BLaER1 (cell line): ENCODE data around the gene ALG12.
A peak's percentile ranks its signal among the peaks of the same experiment; 100 is the strongest.

Experiments
- H3K27ac ChIP-seq: shearing (Covaris generic); formaldehyde crosslinking; 2 replicates; pipeline ENCODE4 v1.8.1; 2022
- H3K27me3 ChIP-seq: shearing (Covaris generic); formaldehyde crosslinking; 2 replicates; pipeline ENCODE4 v1.8.1; 2022
- H3K36me3 ChIP-seq: shearing (Covaris generic); formaldehyde crosslinking; 2 replicates; pipeline ENCODE4 v1.8.1; 2022
- H3K4me1 ChIP-seq: shearing (Covaris generic); formaldehyde crosslinking; 2 replicates; pipeline ENCODE4 v1.8.1; 2022
- H3K4me2 ChIP-seq: shearing (Covaris generic); formaldehyde crosslinking; 2 replicates; pipeline ENCODE4 v1.8.1; 2022
- H3K4me3 ChIP-seq: shearing (Covaris generic); formaldehyde crosslinking; 2 replicates; pipeline ENCODE4 v1.8.1; 2022
- H3K9ac ChIP-seq: shearing (Covaris generic); formaldehyde crosslinking; 2 replicates; pipeline ENCODE4 v1.8.1; 2022
- H3K9me3 ChIP-seq: shearing (Covaris generic); formaldehyde crosslinking; 2 replicates; pipeline ENCODE4 v1.8.1; 2022
- H4K20me1 ChIP-seq: shearing (Covaris generic); formaldehyde crosslinking; 2 replicates; pipeline ENCODE4 v1.8.1; 2022
- Cebpa-rat ChIP-seq: shearing (Covaris generic); IDR thresholded peaks from 2 replicates; pipeline ENCODE4 v1.8.1; 2022

ALG12 gene

DNA sequence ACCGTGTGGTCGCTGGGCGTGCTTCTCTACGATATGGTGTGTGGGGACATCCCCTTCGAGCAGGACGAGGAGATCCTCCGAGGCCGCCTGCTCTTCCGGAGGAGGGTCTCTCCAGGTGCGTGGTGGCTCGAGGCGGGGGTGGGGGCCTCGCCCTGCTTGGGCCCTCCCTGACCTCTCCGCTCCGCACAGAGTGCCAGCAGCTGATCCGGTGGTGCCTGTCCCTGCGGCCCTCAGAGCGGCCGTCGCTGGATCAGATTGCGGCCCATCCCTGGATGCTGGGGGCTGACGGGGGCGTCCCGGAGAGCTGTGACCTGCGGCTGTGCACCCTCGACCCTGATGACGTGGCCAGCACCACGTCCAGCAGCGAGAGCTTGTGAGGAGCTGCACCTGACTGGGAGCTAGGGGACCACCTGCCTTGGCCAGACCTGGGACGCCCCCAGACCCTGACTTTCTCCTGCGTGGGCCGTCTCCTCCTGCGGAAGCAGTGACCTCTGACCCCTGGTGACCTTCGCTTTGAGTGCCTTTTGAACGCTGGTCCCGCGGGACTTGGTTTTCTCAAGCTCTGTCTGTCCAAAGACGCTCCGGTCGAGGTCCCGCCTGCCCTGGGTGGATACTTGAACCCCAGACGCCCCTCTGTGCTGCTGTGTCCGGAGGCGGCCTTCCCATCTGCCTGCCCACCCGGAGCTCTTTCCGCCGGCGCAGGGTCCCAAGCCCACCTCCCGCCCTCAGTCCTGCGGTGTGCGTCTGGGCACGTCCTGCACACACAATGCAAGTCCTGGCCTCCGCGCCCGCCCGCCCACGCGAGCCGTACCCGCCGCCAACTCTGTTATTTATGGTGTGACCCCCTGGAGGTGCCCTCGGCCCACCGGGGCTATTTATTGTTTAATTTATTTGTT lies 44.8 kb upstream of the ALG12 start:
- no peak for TF ChIP-seq Cebpa-rat
- Histone ChIP-seq H3K9me3 (no peaks in the 10 kb centered on the region), H3K4me1 (peaks cover 77% of the 10 kb centered on the region), H3K4me2 (peak overlapping the region; percentile 100), H4K20me1 (peaks cover 74% of the 10 kb centered on the region), H3K27me3 (no peaks in the 10 kb centered on the region), H3K9ac (peak overlapping the region; percentile 63), H3K27ac (no peak overlapping the region), H3K4me3 (peak overlapping the region; percentile 93), H3K36me3 (peaks cover 34% of the 10 kb centered on the region)

DNA sequence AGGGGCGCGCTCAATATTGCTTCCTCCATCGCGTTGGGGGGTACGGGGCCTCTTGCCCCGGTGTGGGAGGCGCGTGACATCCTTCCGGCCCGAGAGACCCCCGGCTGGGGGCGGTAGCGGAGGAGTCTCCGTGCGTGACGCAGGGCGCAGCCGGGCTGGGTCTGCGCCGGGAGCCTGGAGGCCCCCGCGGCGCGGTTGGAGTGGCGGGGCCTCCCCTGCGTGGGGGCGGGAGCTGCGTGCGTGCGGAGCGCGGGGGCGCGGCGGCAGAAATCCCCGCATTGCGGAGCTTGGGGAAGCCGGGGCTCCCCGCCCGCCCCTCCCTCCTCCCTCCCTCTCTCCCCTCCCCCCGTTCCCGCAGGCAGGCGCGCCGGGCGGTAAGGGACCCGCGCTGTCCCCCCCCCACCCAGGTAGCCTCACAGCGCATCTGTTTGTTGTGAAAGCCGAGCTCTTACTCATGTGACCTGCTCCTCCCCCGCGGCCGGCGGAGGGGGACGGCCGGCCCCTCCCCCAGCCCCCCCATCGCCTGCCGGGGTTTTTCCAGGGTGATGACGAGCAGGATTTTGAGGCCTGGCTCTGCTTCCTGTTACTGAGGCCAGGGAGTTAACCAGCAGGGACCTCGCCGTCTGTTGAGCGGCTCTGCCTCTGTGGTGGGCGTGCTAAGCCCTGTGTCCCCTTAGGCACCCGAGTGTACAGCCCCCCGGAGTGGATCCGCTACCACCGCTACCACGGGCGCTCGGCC lies 43.9 kb upstream of the ALG12 start:
- H3K27ac ChIP-seq: peak overlapping the region; percentile 96
- no peaks in the 10 kb centered on the region for H3K27me3 ChIP-seq
- H3K9ac ChIP-seq: peak overlapping the region; percentile 86
- no peak for TF ChIP-seq Cebpa-rat
- H3K9me3 ChIP-seq: no peaks in the 10 kb centered on the region
- peaks cover 34% of the 10 kb centered on the region for H3K36me3 ChIP-seq
- peak overlapping the region; percentile 93 for H3K4me3 ChIP-seq
- peaks cover 66% of the 10 kb centered on the region for H4K20me1 ChIP-seq
- H3K4me1 ChIP-seq: peaks cover 69% of the 10 kb centered on the region
- H3K4me2 ChIP-seq: peak overlapping the region; percentile 100

DNA sequence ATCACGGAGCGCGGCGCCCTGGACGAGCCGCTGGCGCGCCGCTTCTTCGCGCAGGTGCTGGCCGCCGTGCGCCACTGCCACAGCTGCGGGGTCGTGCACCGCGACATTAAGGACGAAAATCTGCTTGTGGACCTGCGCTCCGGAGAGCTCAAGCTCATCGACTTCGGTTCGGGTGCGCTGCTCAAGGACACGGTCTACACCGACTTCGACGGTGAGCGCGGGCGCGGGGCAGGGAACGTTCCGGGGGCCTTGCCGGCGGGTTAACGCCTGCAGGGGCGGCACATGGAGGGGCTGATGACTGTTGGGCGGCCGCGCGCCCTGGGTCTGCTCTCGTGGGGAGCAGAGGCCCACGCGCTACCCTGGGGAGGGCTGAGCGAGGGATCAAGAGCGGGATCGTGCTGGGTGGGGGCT lies 43.4 kb upstream of the ALG12 start:
- H3K27ac ChIP-seq: peak overlapping the region; percentile 96
- H3K4me1 ChIP-seq: peaks cover 66% of the 10 kb centered on the region
- peak overlapping the region; percentile 93 for H3K4me3 ChIP-seq
- peak overlapping the region; percentile 100 for H3K4me2 ChIP-seq
- H3K9me3 ChIP-seq: no peaks in the 10 kb centered on the region
- H3K9ac ChIP-seq: peak overlapping the region; percentile 86
- peaks cover 60% of the 10 kb centered on the region for H4K20me1 ChIP-seq
- peaks cover 34% of the 10 kb centered on the region for H3K36me3 ChIP-seq
- H3K27me3 ChIP-seq: no peaks in the 10 kb centered on the region
- no peak for TF ChIP-seq Cebpa-rat

DNA sequence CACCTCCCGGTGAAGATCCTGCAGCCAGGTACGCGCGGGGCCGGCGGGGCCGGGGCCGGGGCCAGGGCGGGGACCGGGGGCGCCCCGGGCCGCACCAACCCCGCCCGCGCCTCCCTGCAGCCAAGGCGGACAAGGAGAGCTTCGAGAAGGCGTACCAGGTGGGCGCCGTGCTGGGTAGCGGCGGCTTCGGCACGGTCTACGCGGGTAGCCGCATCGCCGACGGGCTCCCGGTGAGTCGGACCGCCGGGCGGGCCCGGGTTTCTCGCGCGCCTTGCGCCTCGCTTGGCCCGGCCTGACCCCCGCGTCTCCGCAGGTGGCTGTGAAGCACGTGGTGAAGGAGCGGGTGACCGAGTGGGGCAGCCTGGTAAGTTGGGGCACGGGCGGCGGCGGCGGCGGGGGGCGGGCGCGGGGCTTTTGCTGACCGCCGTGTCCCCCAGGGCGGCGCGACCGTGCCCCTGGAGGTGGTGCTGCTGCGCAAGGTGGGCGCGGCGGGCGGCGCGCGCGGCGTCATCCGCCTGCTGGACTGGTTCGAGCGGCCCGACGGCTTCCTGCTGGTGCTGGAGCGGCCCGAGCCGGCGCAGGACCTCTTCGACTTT lies 42.9 kb upstream of the ALG12 start:
- no peaks in the 10 kb centered on the region for H3K27me3 ChIP-seq
- H3K27ac ChIP-seq: peak overlapping the region; percentile 96
- no peaks in the 10 kb centered on the region for H3K9me3 ChIP-seq
- peaks cover 66% of the 10 kb centered on the region for H3K4me1 ChIP-seq
- peak overlapping the region; percentile 100 for H3K4me2 ChIP-seq
- peak overlapping the region; percentile 86 for H3K9ac ChIP-seq
- H4K20me1 ChIP-seq: peaks cover 55% of the 10 kb centered on the region
- H3K36me3 ChIP-seq: peaks cover 34% of the 10 kb centered on the region
- TF ChIP-seq Cebpa-rat: no peak
- H3K4me3 ChIP-seq: peak overlapping the region; percentile 93

DNA sequence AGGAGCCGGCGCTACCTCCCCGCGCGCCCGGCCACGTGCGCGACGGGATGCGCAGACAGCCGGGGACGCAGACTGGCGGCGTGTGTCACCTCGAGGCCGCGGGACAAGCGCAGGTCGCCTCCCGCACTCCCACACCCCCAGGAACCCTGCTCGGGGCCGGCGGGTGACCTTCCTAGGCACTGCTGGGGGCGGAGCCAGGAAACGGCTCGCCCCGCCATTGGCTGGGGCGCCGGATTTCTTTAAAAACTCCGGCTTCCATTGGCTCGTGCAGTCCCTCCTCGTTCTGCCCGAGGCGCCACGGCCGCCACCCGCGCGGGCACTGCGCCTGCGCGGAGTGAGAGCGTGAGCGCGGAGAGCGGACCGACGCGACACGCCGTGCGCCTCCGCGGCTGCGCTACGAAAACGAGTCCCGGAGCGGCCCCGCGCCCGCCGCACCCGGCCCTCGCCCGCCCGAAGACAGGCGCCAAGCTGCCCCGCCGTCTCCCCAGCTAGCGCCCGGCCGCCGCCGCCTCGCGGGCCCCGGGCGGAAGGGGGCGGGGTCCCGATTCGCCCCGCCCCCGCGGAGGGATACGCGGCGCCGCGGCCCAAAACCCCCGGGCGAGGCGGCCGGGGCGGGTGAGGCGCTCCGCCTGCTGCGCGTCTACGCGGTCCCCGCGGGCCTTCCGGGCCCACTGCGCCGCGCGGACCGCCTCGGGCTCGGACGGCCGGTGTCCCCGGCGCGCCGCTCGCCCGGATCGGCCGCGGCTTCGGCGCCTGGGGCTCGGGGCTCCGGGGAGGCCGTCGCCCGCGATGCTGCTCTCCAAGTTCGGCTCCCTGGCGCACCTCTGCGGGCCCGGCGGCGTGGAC lies 42.1 kb upstream of the ALG12 start, which contains the start of gene PIM3:
TSS of gene PIM3 (plus strand) at position 614 of the 846 bp plus-strand sequence. CDS start at position 790, 176 bp downstream.
- peaks cover 31% of the 10 kb centered on the region for H3K36me3 ChIP-seq
- H3K4me3 ChIP-seq: peak within 1 kb of the TSS; percentile 93
- H3K9me3 ChIP-seq: no peaks in the 10 kb centered on the region
- H3K9ac ChIP-seq: peak within 1 kb of the TSS; percentile 86
- no peak for TF ChIP-seq Cebpa-rat
- peak within 1 kb of the TSS; percentile 100 for H3K4me2 ChIP-seq
- H3K4me1 ChIP-seq: peaks cover 66% of the 10 kb centered on the region
- peak within 1 kb of the TSS; percentile 96 for H3K27ac ChIP-seq
- no peaks in the 10 kb centered on the region for H3K27me3 ChIP-seq
- H4K20me1 ChIP-seq: peaks cover 48% of the 10 kb centered on the region

DNA sequence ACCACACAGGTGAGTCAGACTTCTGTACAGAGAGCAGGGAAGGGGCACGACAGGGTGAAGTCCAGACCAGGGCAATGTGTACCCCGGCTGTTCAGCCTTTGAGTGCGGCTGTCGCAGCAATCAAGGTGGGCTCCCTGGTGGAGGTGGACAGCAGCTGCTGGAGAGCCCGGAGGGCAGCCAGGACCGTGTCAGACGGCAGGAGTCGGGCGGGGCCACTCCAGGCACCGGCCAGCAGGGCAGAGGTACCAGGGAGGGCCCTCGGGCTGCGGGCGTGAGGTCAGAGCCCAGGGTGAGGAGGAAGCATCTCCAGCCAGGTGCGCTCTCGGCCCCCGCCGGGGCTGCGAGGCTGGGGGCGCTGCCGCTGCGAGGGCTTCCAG lies 41.5 kb upstream of the ALG12 start:
- H3K9me3 ChIP-seq: no peaks in the 10 kb centered on the region
- peak overlapping the region; percentile 96 for H3K27ac ChIP-seq
- H3K9ac ChIP-seq: peak overlapping the region; percentile 86
- no peaks in the 10 kb centered on the region for H3K27me3 ChIP-seq
- peaks cover 28% of the 10 kb centered on the region for H3K36me3 ChIP-seq
- no peak for TF ChIP-seq Cebpa-rat
- H3K4me1 ChIP-seq: peaks cover 66% of the 10 kb centered on the region
- peaks cover 41% of the 10 kb centered on the region for H4K20me1 ChIP-seq
- H3K4me3 ChIP-seq: peak overlapping the region; percentile 93
- peak overlapping the region; percentile 100 for H3K4me2 ChIP-seq

DNA sequence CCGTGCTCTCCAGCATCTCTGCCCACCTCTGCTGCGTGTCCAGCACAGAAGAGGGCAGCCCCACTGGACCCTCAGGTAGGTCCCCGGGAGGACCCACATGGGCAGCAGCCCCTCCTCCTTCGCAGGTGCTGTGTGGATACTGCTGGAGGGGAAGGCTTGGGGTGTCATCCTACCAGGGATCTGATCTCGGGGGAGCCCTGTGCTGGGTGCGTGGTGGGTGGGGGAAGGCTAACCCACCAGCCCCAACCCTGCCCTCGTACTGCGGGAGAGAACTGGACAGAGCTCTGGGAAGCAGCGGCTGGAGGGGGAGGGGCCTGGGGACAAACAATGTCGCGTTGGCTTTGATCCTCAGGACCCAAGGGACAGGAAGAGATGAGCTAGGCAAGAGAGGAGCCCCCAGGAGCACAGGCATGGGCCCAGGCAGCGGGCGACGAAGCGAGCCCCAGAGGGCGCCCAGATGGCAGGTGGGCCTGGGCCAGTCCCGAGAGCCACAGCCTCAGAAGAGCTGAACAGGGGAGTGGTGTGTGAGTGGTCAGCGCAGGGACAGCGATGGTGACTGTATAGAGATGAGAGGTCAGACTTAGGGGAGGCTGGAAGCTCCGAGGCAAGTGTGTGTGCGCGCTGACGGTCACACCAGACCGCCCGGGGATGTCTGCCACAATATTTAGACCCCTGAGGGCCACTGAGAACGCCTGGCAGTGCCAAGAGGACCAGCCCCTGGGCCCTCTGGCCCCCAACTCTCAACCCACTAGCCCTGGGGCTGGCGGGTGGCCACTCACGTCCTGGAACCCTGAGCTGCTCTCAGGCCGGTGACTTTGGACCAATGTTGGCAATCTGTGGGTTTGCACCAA lies 40.9 kb upstream of the ALG12 start:
- no peaks in the 10 kb centered on the region for H3K27me3 ChIP-seq
- H3K9ac ChIP-seq: peak overlapping the region; percentile 86
- H4K20me1 ChIP-seq: peaks cover 35% of the 10 kb centered on the region
- TF ChIP-seq Cebpa-rat: no peak
- peak overlapping the region; percentile 96 for H3K27ac ChIP-seq
- H3K4me2 ChIP-seq: peak overlapping the region; percentile 100
- H3K36me3 ChIP-seq: peaks cover 25% of the 10 kb centered on the region
- H3K4me1 ChIP-seq: peaks cover 66% of the 10 kb centered on the region
- peak overlapping the region; percentile 93 for H3K4me3 ChIP-seq
- H3K9me3 ChIP-seq: no peaks in the 10 kb centered on the region

DNA sequence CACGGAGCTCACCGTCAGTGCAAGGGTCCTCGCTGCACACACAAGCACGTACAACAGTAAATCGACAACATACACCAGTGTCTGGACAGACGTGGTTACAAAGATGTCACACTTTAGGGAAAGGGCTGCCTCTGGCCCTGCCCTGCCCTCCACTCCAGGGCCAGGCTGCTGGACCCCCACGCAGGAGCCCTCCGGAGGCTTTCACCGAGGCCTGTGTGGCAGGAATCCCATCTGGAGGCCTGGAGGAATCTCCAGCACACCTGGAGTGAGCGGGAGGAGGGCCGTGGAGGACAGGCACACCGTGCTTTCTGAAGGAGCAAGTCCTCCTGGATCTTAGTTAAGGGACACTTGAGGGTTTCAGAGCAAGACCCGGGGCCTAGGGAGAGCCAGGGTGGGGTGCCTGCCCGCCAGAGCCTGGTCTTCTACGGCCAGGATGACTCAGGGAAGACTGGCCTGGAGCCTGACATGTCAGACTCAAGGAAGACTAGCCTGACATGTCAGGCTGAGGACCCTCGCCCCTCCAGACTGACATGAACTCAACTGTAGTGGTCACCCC lies 40.2 kb upstream of the ALG12 start:
- Histone ChIP-seq H3K4me3 (no peak overlapping the region), H3K36me3 (peaks cover 18% of the 10 kb centered on the region), H3K9ac (0 out of 2 replicates have a peak overlapping the region, but pooled peaks have one; percentile 86), H3K4me1 (peaks cover 66% of the 10 kb centered on the region), H3K9me3 (no peaks in the 10 kb centered on the region), H3K4me2 (peak overlapping the region; percentile 100), H3K27me3 (no peaks in the 10 kb centered on the region), H3K27ac (no peak overlapping the region; the same call in 1 of the 2 replicates), H4K20me1 (peaks cover 28% of the 10 kb centered on the region)
- TF ChIP-seq Cebpa-rat: no peak
